Ovary (tissue), 3 donors: ENCODE measurements around the gene ETFA.

Experiments used
- CTCF ChIP-seq, 3 donors: fragments of 450-650 bp in 2 of 3; fragments of 200-600 bp in 1 of 3; IDR thresholded peaks; one replicate each; pipeline versions ENCODE4 v1.5.1 to v1.8.0; 2016 to 2022; ENCODE audit warnings: antibody characterized with exemption in 3 of 3, mild to moderate bottlenecking in 1 of 3
- EP300 ChIP-seq: sonication (generic); formaldehyde crosslinking; IDR thresholded peaks from one replicate; pipeline ENCODE4 v1.6.1; 2017; ENCODE audit warnings: antibody characterized with exemption
- POLR2A ChIP-seq: fragments of 450-650 bp; IDR thresholded peaks from one replicate; pipeline ENCODE4 v1.6.1; 2017; ENCODE audit warnings: antibody characterized with exemption, mild to moderate bottlenecking, moderate library complexity
- donor health status: DM: no; HTN: no; CAD: no.

- TF ChIP-seq CTCF (IDR thresholded peaks at IDR 0.05) (no peak), EP300 (no peak), POLR2A (no peak)
These were observed 40.4 kb downstream of the ETFA start for GRCh38 chr15:76270876-76271275.
